ENCODE measurements around the gene SLC2A13. TPM values are rescaled to one million over a fixed set of nuclear protein-coding genes. Genes with fewer than 3 reads are reported as not detected.
"Not testable (repeated sequence)": the region's sequence is repeated elsewhere in the genome, so short reads cannot be mapped to it uniquely, and the experiment has no call there.

SLC2A13 gene
- total and polyA plus RNA-seq, 2 donors (not counting 3 experiments of a cell fraction or from before 2014, with no cell fraction given) = 1.2 to 4.9 TPM

DNA sequence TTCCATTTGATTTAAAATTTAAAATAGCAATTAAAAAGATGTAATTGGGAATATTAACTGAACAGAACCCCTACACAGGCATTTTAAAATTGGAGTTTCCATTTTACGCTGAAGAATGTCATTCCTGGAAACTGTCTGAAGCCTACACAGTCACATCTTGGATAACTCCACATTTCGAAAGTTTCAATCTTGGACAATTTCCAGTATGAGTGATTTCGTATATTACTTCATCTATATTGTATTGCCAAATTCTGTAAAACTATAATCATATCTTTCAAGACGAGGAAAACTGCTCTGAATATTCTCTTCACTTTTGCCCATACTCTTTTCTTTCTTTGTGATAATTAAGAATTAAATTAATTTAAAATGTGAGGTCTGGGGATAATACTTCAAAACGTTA is 292.1 kb downstream of the SLC2A13 start:
- BruUV-seq (replicated peaks) = no TSS peak
- H3K36me3 ChIP-seq (ENCODE audit: control insufficient read depth in 2 of 2, extremely low read depth in 1 of 2, insufficient read depth in 2 of 2, low read length in 2 of 2) = no peaks in the 10 kb centered on the region
- H3K4me3 ChIP-seq (replicated peaks in 1 of 3; ENCODE audit: insufficient read depth in 1 of 3, low read depth in 1 of 3, low read length in 3 of 3) = no peak overlapping the region
- intact Hi-C loops (cut with micrococcal nuclease) = no loop called here
- no peaks in the 10 kb centered on the region for H3K9me1 ChIP-seq (replicated peaks; ENCODE audit: control insufficient read depth, extremely low read depth, insufficient read depth, low read length)
- no peak overlapping the region for H3K9ac ChIP-seq (replicated peaks; ENCODE audit: extremely low read depth, insufficient read depth, low read length)
- H4K20me1 ChIP-seq (replicated peaks; ENCODE audit: control insufficient read depth, extremely low read depth, insufficient read depth, low read length) = no peaks in the 10 kb centered on the region
- TF ChIP-seq, protein P1, sequence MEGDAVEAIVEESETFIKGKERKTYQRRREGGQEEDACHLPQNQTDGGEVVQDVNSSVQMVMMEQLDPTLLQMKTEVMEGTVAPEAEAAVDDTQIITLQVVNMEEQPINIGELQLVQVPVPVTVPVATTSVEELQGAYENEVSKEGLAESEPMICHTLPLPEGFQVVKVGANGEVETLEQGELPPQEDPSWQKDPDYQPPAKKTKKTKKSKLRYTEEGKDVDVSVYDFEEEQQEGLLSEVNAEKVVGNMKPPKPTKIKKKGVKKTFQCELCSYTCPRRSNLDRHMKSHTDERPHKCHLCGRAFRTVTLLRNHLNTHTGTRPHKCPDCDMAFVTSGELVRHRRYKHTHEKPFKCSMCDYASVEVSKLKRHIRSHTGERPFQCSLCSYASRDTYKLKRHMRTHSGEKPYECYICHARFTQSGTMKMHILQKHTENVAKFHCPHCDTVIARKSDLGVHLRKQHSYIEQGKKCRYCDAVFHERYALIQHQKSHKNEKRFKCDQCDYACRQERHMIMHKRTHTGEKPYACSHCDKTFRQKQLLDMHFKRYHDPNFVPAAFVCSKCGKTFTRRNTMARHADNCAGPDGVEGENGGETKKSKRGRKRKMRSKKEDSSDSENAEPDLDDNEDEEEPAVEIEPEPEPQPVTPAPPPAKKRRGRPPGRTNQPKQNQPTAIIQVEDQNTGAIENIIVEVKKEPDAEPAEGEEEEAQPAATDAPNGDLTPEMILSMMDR (IDR thresholded peaks at IDR 0.05; ENCODE audit: extremely low read depth in 1 of 2, insufficient read depth in 1 of 2, low read depth in 1 of 2, low read length in 2 of 2) = no peak
- TF ChIP-seq JUN (IDR thresholded peaks at IDR 0.05; ENCODE audit: borderline replicate concordance, insufficient read depth, insufficient read length, low read depth) (no peak), EZH2 (IDR thresholded peaks at IDR 0.05; ENCODE audit: borderline replicate concordance, low read depth, low read length, severe bottlenecking) (no peak), POLR2AphosphoS5 (IDR thresholded peaks at IDR 0.05; ENCODE audit: insufficient read depth, low read depth, low read length) (no peak), MYC (IDR thresholded peaks at IDR 0.05; ENCODE audit: low read depth, low read length) (no peak), GATA2 (IDR thresholded peaks at IDR 0.05; ENCODE audit: insufficient read depth, insufficient read length, low read depth, low read length) (no peak), FOS (IDR thresholded peaks at IDR 0.05; ENCODE audit: borderline replicate concordance, insufficient read depth, low read length) (no peak), POLR2A (IDR thresholded peaks at IDR 0.05; ENCODE audit: low read depth, low read length) (no peak)
- TF ChIP-seq, protein P2, sequence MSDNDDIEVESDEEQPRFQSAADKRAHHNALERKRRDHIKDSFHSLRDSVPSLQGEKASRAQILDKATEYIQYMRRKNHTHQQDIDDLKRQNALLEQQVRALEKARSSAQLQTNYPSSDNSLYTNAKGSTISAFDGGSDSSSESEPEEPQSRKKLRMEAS (IDR thresholded peaks at IDR 0.05; ENCODE audit: insufficient read depth, insufficient read length) = no peak
- no peaks in the 10 kb centered on the region for H3K79me2 ChIP-seq (ENCODE audit: control insufficient read depth, insufficient read depth, low read length)
- ChIA-PET POLR2A (no interaction called here), CTCF (interaction anchor here (0.9 kb wide), 1 partner anchor 179 kb away, joined by 3 read pairs; no protein-coding TSS in a partner anchor)
- no peak overlapping the region for H3K27ac ChIP-seq (ENCODE audit: insufficient read depth, low read depth, low read length)
- H2AFZ ChIP-seq (ENCODE audit: low read depth, low read length) = no peak overlapping the region
- H3K9me3 ChIP-seq (replicated peaks; ENCODE audit: control insufficient read depth, insufficient read depth, low read length) = no peaks in the 10 kb centered on the region
- no peaks in the 10 kb centered on the region for H3K4me1 ChIP-seq (ENCODE audit: control insufficient read depth, extremely low read depth, insufficient read depth, low read length)
- dilution Hi-C loops (cut with MboI; ENCODE audit: extremely low pct_ligation_motif_present, low sequenced_read_pairs) = no loop called here
- no peaks in the 10 kb centered on the region for H3K27me3 ChIP-seq (ENCODE audit: control insufficient read depth in 2 of 2, insufficient read depth in 2 of 2, low read length in 2 of 2)
- DNase-seq (ENCODE audit: low read depth, low spot score) = no peak
- no peak overlapping the region for H3K4me2 ChIP-seq (ENCODE audit: insufficient read depth, low read length)
- no peak for FAIRE-seq

- FAIRE-seq; BruUV-seq (replicated peaks); H3K36me3 ChIP-seq (ENCODE audit: control insufficient read depth in 2 of 2, extremely low read depth in 1 of 2, insufficient read depth in 2 of 2, low read length in 2 of 2); H3K4me3 ChIP-seq (replicated peaks in 1 of 3; ENCODE audit: insufficient read depth in 1 of 3, low read depth in 1 of 3, low read length in 3 of 3); H2AFZ ChIP-seq (ENCODE audit: low read depth, low read length); dilution Hi-C loops (cut with MboI; ENCODE audit: extremely low pct_ligation_motif_present, low sequenced_read_pairs); POLR2A ChIA-PET; H4K20me1 ChIP-seq (replicated peaks; ENCODE audit: control insufficient read depth, extremely low read depth, insufficient read depth, low read length); H3K4me1 ChIP-seq (ENCODE audit: control insufficient read depth, extremely low read depth, insufficient read depth, low read length); H3K4me2 ChIP-seq (ENCODE audit: insufficient read depth, low read length); H3K27ac ChIP-seq (ENCODE audit: insufficient read depth, low read depth, low read length); H3K9me1 ChIP-seq (replicated peaks; ENCODE audit: control insufficient read depth, extremely low read depth, insufficient read depth, low read length); H3K9ac ChIP-seq (replicated peaks; ENCODE audit: extremely low read depth, insufficient read depth, low read length); H3K79me2 ChIP-seq (ENCODE audit: control insufficient read depth, insufficient read depth, low read length); intact Hi-C loops (cut with micrococcal nuclease); H3K27me3 ChIP-seq (ENCODE audit: control insufficient read depth in 2 of 2, insufficient read depth in 2 of 2, low read length in 2 of 2); DNase-seq (ENCODE audit: low read depth, low spot score); H3K9me3 ChIP-seq (replicated peaks; ENCODE audit: control insufficient read depth, insufficient read depth, low read length): not testable (repeated sequence)
- CTCF ChIA-PET = interaction anchor here (0.6 kb wide), 1 partner anchor 1223 kb away, joined by 3 read pairs; no protein-coding TSS in a partner anchor
Observed at GRCh38 chr12:39812456-39812855, 293.4 kb downstream of the SLC2A13 start.
